HepG2 (cell line): ENCODE results near the gene CHD9. TPM values are rescaled to one million over a fixed set of nuclear protein-coding genes. Genes with fewer than 3 reads are reported as not detected.

Experiments used
- CEBPB ChIP-seq: IDR thresholded peaks from 2 replicates; pipeline ENCODE4 v1.6.1; 2011; ENCODE audit warnings: low read depth, low read length, improper control_type of control experiment, borderline replicate concordance
- GTF2F1 ChIP-seq: fragments of 150-350 bp; IDR thresholded peaks from 2 replicates; pipeline ENCODE4 v1.6.1; 2014; ENCODE audit warnings: low read length
- JDP2 ChIP-seq: sonication (generic); formaldehyde crosslinking; IDR thresholded peaks from 2 replicates; pipeline ENCODE4 v1.8.1; 2022; ENCODE audit warnings: missing genetic modification reagents, borderline replicate concordance
- MAFF ChIP-seq: IDR thresholded peaks from 2 replicates; pipeline ENCODE4 v1.6.1; 2011; ENCODE audit warnings: low read depth, low read length, improper control_type of control experiment
- MED1 ChIP-seq: sonication (generic); formaldehyde crosslinking; IDR thresholded peaks from 2 replicates; pipeline ENCODE4 v1.4.0; 2020; ENCODE audit warnings: missing genetic modification reagents
- MED13 ChIP-seq: sonication (generic); formaldehyde crosslinking; IDR thresholded peaks from 2 replicates; pipeline ENCODE4 v1.5.0; 2020; ENCODE audit warnings: missing genetic modification reagents
- NFE2L1 ChIP-seq: sonication (generic); formaldehyde crosslinking; IDR thresholded peaks from 2 replicates; pipeline ENCODE4 v1.4.0; 2020; ENCODE audit warnings: missing genetic modification reagents, mild to moderate bottlenecking, borderline replicate concordance
- REL ChIP-seq: sonication (generic); formaldehyde crosslinking; conservative IDR thresholded peaks from 2 replicates; pipeline ENCODE4 v1.8.0; 2022; ENCODE audit warnings: mild to moderate bottlenecking, missing genetic modification reagents, moderate library complexity
- SIX1 ChIP-seq: sonication (generic); formaldehyde crosslinking; IDR thresholded peaks from 2 replicates; pipeline ENCODE4 v1.4.0; 2020; ENCODE audit warnings: missing genetic modification reagents, borderline replicate concordance
- ZNF629 ChIP-seq: sonication (generic); formaldehyde crosslinking; conservative IDR thresholded peaks from 2 replicates; pipeline ENCODE4 v1.5.0; 2020; ENCODE audit warnings: missing genetic modification reagents
- polyA plus RNA-seq, 8 experiments: library from polyadenylated mRNA; depleted of rRNA in 3 of 8; stranded (reverse) in 7 of 8; unstranded in 1 of 8; fragments of >200 nt; fragmentation: Illumina TruSeq in 4 of 8; extraction: Trizol in 4 of 8; gene quantifications; 2 replicates each; pipeline versions ENCODE4 v1.2.1 to v1.2.3, GENCODE V29; 2011 to 2016; ENCODE audit warnings: low read depth in 4 of 8, missing spikeins in 1 of 8, mixed read lengths in 1 of 8; ENCODE audit not compliant: insufficient read depth in 1 of 8
- total RNA-seq, 5 experiments: library from RNA; depleted of rRNA; stranded (reverse); fragments of >200 nt; fragmentation: Illumina TruSeq; extraction: Trizol; gene quantifications; 2 replicates each; pipeline ENCODE4 v1.2.3, GENCODE V29; 2016; ENCODE audit warnings: low read depth in 1 of 5
- TF ChIP-seq, protein P1 (sequence below): sonication (generic); formaldehyde crosslinking; IDR thresholded peaks from 2 replicates; pipeline ENCODE4; 2020; ENCODE audit warnings: missing genetic modification reagents, mild to moderate bottlenecking, borderline replicate concordance
- TF ChIP-seq, protein P2 (sequence below): sonication (generic); formaldehyde crosslinking; IDR thresholded peaks from 2 replicates; pipeline ENCODE4 v1.9.0; 2022; ENCODE audit warnings: low read depth, missing genetic modification reagents
- TF ChIP-seq, protein P3 (sequence below): sonication (generic); formaldehyde crosslinking; conservative IDR thresholded peaks from 2 replicates; pipeline ENCODE4 v1.4.0; 2020; ENCODE audit warnings: missing genetic modification reagents
- TF ChIP-seq, protein P4 (sequence below): sonication (generic); formaldehyde crosslinking; IDR thresholded peaks from 2 replicates; pipeline ENCODE4 v1.4.0; 2020; ENCODE audit warnings: mild to moderate bottlenecking, missing genetic modification reagents
- TF ChIP-seq, protein P5 (sequence below): IDR thresholded peaks from 2 replicates; pipeline ENCODE4 v1.6.1; 2016; ENCODE audit warnings: low read depth, control low read depth
- TF ChIP-seq, protein P6 (sequence below): sonication (generic); formaldehyde crosslinking; IDR thresholded peaks from 2 replicates; pipeline ENCODE4 v1.5.0; 2020; ENCODE audit warnings: missing genetic modification reagents
- TF ChIP-seq, protein P7 (sequence below): sonication (generic); formaldehyde crosslinking; IDR thresholded peaks from 2 replicates; pipeline ENCODE4 v1.4.0; 2020; ENCODE audit warnings: mild to moderate bottlenecking, missing genetic modification reagents

CHD9 gene
- total and polyA plus RNA-seq, 2 of the 13 experiments (the other 11 are each of a cell fraction or from before 2014, with no cell fraction given) = 23.4 to 27.7 TPM

DNA sequence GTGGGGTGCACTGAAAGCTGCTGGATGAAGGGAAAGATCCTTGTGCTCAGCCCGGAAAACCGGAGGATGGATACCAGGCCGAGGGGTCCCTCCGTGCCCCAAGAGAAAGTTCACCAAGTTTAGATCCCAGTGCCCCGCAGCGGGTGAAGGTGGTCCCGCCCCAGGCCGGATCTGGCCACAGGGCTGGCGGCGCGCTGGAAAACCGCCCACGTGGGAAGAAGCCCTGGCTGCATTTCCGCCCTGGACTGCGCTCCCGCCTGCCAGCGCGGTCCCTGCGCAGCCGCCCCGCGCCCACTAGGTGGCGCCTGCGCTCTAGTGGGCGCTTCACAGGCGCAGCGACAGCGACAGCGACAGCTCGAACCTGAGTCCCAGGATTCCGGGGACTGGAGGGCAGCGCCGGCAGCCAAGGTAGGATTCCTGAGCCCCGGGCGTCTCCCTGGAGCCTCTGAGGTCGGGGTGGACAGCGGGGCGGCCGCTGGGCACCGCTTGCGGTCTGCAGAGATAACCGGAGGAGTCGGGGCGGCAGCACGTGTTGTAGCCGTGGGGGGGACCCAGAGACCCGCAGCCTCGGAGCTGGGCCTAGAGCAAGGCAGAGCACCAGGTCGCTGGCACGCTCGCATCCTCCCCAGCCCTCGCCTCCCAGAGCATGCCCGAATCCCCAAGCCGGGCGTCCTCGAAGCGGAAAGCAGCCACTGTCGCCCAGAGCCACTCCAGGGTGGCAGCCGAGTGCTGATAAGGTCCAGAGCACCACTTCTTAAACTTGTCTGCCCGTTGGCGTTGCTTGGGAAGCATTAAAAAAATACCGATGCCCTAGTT, at the start of gene CHD9 (continued):
- TF ChIP-seq, protein P1, sequence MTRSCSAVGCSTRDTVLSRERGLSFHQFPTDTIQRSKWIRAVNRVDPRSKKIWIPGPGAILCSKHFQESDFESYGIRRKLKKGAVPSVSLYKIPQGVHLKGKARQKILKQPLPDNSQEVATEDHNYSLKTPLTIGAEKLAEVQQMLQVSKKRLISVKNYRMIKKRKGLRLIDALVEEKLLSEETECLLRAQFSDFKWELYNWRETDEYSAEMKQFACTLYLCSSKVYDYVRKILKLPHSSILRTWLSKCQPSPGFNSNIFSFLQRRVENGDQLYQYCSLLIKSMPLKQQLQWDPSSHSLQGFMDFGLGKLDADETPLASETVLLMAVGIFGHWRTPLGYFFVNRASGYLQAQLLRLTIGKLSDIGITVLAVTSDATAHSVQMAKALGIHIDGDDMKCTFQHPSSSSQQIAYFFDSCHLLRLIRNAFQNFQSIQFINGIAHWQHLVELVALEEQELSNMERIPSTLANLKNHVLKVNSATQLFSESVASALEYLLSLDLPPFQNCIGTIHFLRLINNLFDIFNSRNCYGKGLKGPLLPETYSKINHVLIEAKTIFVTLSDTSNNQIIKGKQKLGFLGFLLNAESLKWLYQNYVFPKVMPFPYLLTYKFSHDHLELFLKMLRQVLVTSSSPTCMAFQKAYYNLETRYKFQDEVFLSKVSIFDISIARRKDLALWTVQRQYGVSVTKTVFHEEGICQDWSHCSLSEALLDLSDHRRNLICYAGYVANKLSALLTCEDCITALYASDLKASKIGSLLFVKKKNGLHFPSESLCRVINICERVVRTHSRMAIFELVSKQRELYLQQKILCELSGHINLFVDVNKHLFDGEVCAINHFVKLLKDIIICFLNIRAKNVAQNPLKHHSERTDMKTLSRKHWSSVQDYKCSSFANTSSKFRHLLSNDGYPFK (CRISPR knock-in tag) = peak; percentile 78
- TF ChIP-seq GTF2F1 (no peak), SIX1 (CRISPR knock-in tag) (peak; percentile 54; the same call in 1 of the 2 replicates), MED1 (peak; percentile 86), MAFF (no peak), JDP2 (no peak; the same call in 1 of the 2 replicates), CEBPB (no peak), ZNF629 (peak; percentile 40; the same call in 1 of the 2 replicates), MED13 (peak; percentile 66; the same call in 1 of the 2 replicates), NFE2L1 (CRISPR knock-in tag) (peak; percentile 83; the same call in 1 of the 2 replicates), REL (CRISPR knock-in tag) (peak; percentile 69)
- TF ChIP-seq, protein P2, sequence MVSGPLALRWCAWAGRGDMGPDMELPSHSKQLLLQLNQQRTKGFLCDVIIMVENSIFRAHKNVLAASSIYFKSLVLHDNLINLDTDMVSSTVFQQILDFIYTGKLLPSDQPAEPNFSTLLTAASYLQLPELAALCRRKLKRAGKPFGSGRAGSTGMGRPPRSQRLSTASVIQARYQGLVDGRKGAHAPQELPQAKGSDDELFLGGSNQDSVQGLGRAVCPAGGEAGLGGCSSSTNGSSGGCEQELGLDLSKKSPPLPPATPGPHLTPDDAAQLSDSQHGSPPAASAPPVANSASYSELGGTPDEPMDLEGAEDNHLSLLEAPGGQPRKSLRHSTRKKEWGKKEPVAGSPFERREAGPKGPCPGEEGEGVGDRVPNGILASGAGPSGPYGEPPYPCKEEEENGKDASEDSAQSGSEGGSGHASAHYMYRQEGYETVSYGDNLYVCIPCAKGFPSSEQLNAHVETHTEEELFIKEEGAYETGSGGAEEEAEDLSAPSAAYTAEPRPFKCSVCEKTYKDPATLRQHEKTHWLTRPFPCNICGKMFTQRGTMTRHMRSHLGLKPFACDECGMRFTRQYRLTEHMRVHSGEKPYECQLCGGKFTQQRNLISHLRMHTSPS (CRISPR knock-in tag) = peak; percentile 76
- TF ChIP-seq, protein P3, sequence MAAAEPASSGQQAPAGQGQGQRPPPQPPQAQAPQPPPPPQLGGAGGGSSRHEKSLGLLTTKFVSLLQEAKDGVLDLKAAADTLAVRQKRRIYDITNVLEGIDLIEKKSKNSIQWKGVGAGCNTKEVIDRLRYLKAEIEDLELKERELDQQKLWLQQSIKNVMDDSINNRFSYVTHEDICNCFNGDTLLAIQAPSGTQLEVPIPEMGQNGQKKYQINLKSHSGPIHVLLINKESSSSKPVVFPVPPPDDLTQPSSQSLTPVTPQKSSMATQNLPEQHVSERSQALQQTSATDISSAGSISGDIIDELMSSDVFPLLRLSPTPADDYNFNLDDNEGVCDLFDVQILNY (CRISPR knock-in tag) = peak; percentile 90
- TF ChIP-seq, protein P4, sequence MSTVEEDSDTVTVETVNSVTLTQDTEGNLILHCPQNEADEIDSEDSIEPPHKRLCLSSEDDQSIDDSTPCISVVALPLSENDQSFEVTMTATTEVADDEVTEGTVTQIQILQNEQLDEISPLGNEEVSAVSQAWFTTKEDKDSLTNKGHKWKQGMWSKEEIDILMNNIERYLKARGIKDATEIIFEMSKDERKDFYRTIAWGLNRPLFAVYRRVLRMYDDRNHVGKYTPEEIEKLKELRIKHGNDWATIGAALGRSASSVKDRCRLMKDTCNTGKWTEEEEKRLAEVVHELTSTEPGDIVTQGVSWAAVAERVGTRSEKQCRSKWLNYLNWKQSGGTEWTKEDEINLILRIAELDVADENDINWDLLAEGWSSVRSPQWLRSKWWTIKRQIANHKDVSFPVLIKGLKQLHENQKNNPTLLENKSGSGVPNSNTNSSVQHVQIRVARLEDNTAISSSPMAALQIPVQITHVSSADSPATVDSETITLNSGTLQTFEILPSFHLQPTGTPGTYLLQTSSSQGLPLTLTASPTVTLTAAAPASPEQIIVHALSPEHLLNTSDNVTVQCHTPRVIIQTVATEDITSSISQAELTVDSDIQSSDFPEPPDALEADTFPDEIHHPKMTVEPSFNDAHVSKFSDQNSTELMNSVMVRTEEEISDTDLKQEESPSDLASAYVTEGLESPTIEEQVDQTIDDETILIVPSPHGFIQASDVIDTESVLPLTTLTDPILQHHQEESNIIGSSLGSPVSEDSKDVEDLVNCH = no peak
- TF ChIP-seq, protein P5, sequence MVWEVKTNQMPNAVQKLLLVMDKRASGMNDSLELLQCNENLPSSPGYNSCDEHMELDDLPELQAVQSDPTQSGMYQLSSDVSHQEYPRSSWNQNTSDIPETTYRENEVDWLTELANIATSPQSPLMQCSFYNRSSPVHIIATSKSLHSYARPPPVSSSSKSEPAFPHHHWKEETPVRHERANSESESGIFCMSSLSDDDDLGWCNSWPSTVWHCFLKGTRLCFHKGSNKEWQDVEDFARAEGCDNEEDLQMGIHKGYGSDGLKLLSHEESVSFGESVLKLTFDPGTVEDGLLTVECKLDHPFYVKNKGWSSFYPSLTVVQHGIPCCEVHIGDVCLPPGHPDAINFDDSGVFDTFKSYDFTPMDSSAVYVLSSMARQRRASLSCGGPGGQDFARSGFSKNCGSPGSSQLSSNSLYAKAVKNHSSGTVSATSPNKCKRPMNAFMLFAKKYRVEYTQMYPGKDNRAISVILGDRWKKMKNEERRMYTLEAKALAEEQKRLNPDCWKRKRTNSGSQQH (CRISPR knock-in tag) = peak; percentile 98
- TF ChIP-seq, protein P6, sequence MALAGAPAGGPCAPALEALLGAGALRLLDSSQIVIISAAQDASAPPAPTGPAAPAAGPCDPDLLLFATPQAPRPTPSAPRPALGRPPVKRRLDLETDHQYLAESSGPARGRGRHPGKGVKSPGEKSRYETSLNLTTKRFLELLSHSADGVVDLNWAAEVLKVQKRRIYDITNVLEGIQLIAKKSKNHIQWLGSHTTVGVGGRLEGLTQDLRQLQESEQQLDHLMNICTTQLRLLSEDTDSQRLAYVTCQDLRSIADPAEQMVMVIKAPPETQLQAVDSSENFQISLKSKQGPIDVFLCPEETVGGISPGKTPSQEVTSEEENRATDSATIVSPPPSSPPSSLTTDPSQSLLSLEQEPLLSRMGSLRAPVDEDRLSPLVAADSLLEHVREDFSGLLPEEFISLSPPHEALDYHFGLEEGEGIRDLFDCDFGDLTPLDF (CRISPR knock-in tag) = peak; percentile 92
- TF ChIP-seq, protein P7, sequence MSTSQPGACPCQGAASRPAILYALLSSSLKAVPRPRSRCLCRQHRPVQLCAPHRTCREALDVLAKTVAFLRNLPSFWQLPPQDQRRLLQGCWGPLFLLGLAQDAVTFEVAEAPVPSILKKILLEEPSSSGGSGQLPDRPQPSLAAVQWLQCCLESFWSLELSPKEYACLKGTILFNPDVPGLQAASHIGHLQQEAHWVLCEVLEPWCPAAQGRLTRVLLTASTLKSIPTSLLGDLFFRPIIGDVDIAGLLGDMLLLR (CRISPR knock-in tag) = peak; percentile 96
